ENCODE data around the gene SCRN1.
A peak's percentile ranks its signal among the peaks of the same experiment; 100 is the strongest.

The SCRN1 gene

GRCh38 chr7:30012757-30013156 lies 23.2 kb upstream of the SCRN1 start:
- Histone ChIP-seq H3K27ac (no peak overlapping the region), H3K4me3 (no peak overlapping the region)

- H3K27ac ChIP-seq, result no peak overlapping the region
- H3K4me3 ChIP-seq, result no peak overlapping the region
Measured at GRCh38 chr7:30010021-30010420, 20.4 kb upstream of the SCRN1 start.

- Histone ChIP-seq H3K4me3 (no peak overlapping the region), H3K27ac (no peak overlapping the region)
Measured at GRCh38 chr7:30005464-30005863, 15.9 kb upstream of the SCRN1 start.

- H3K4me3 ChIP-seq, result no peak overlapping the region
- H3K27ac ChIP-seq, result no peak overlapping the region
Measured at GRCh38 chr7:30003098-30003497, 13.5 kb upstream of the SCRN1 start.

- no peak overlapping the region for H3K27ac ChIP-seq
Measured at GRCh38 chr7:30001998-30002397, 12.4 kb upstream of the SCRN1 start.

GRCh38 chr7:29998489-29998888 lies 8.9 kb upstream of the SCRN1 start:
- H3K4me3 ChIP-seq, result no peak overlapping the region
- no peak overlapping the region for H3K27ac ChIP-seq

More at GRCh38 chr7:30001998-30002397, 12.4 kb upstream of the SCRN1 start:
- no peak overlapping the region for H3K4me3 ChIP-seq

GRCh38 chr7:29996321-29996720 lies 6.7 kb upstream of the SCRN1 start:
- Histone ChIP-seq H3K4me3 (no peak overlapping the region), H3K27ac (no peak overlapping the region)

- no peak overlapping the region for H3K4me3 ChIP-seq
Measured at GRCh38 chr7:29995652-29996051, 6.1 kb upstream of the SCRN1 start.

GRCh38 chr7:29993140-29993539 lies 3.5 kb upstream of the SCRN1 start:
- Histone ChIP-seq H3K4me3 (no peak overlapping the region), H3K27ac (no peak overlapping the region)

More at GRCh38 chr7:29995652-29996051, 6.1 kb upstream of the SCRN1 start:
- H3K27ac ChIP-seq, result no peak overlapping the region

GRCh38 chr7:29991937-29992336 lies 2.3 kb upstream of the SCRN1 start:
- Histone ChIP-seq H3K27ac (no peak overlapping the region), H3K4me3 (no peak overlapping the region)

- H3K27ac ChIP-seq, result no peak overlapping the region
- H3K4me3 ChIP-seq, result no peak overlapping the region
Measured at GRCh38 chr7:29990931-29991330, 1.3 kb upstream of the SCRN1 start.

GRCh38 chr7:29988424-29989256 lies 961 bp downstream of the SCRN1 start:
- Histone ChIP-seq H3K4me3 (peak overlapping the region; percentile 55 to 87 (median 74)), H3K27ac (peak overlapping the region; percentile 57 to 91 (median 83))

- Histone ChIP-seq H3K4me3 (peak overlapping the region in 2 of 7 experiments; percentile 64 to 74), H3K27ac (peak overlapping the region in 14 of 21 experiments; percentile 77 to 91 (median 87))
Measured at GRCh38 chr7:29987811-29988317, 1.7 kb downstream of the SCRN1 start.

- peak overlapping the region in 4 of 21 experiments; percentile 38 to 91 (median 90) for H3K27ac ChIP-seq
- no peak overlapping the region for H3K4me3 ChIP-seq
Measured at GRCh38 chr7:29987083-29987482, 2.5 kb downstream of the SCRN1 start.

GRCh38 chr7:29980151-29980550 lies 9.4 kb downstream of the SCRN1 start:
- Histone ChIP-seq H3K27ac (no peak overlapping the region), H3K4me3 (no peak overlapping the region)

- Histone ChIP-seq H3K4me3 (no peak overlapping the region), H3K27ac (no peak overlapping the region)
Measured at GRCh38 chr7:29977886-29978651, 11.5 kb downstream of the SCRN1 start.

- Histone ChIP-seq H3K27ac (no peak overlapping the region), H3K4me3 (no peak overlapping the region)
Measured at GRCh38 chr7:29976673-29977415, 12.8 kb downstream of the SCRN1 start.

GRCh38 chr7:29976266-29976665 lies 13.3 kb downstream of the SCRN1 start:
- no peak overlapping the region for H3K27ac ChIP-seq
- H3K4me3 ChIP-seq, result no peak overlapping the region

- Histone ChIP-seq H3K4me3 (no peak overlapping the region), H3K27ac (no peak overlapping the region)
Measured at GRCh38 chr7:29975561-29975960, 14.0 kb downstream of the SCRN1 start.

- Histone ChIP-seq H3K4me3 (no peak overlapping the region), H3K27ac (no peak overlapping the region)
Measured at GRCh38 chr7:29974286-29974685, 15.3 kb downstream of the SCRN1 start.
